Measurements from ENCODE around the gene REV1.

- TF ChIP-seq EZH2 (IDR thresholded peaks at IDR 0.05; ENCODE audit: borderline replicate concordance, low read depth, low read length): no peak
- TF ChIP-seq NFYB (IDR thresholded peaks at IDR 0.05; ENCODE audit: extremely low read depth, insufficient read length): no peak
- no peak for TF ChIP-seq ZBTB1 (CRISPR knock-in tag; IDR thresholded peaks at IDR 0.05; ENCODE audit: borderline replicate concordance, low read depth)
- TF ChIP-seq MLLT1 (IDR thresholded peaks at IDR 0.05): no peak
These were observed 21.7 kb downstream of the REV1 start for GRCh38 chr2:99468155-99468554.
